ENCODE results near the gene INPP1.
"Not testable (repeated sequence)": the region's sequence is repeated elsewhere in the genome, so short reads cannot be mapped to it uniquely, and the experiment has no call there.

The INPP1 gene

GRCh38 chr2:190334479-190335224 is 8.7 kb upstream of the INPP1 start:
- no peak for DNase-seq (ENCODE audit: low read depth)
- H3K4me3 ChIP-seq (ENCODE audit: low read depth, low read length) = no peak overlapping the region
- no peak for TF ChIP-seq CTCF (conservative IDR thresholded peaks at IDR 0.05; ENCODE audit: low read depth, low read length)

DNA sequence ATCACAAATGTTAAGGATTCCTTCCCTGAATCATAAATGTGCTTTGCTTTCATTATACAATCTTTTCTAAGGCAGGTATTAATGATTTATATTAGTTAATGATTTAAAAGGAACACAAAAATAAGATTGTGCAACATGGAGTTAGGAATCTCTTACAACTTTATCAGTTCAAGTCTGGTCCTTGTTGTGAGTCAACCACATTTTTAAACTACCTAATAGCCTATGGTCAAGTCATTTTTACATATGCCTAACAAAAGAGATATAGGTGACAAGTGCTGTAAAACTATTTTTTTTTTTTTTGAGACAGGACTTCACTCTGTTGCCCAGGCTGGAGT is 8.2 kb upstream of the INPP1 start:
- DNase-seq (ENCODE audit: low read depth) = no peak
- TF ChIP-seq CTCF (conservative IDR thresholded peaks at IDR 0.05; ENCODE audit: low read depth, low read length) = no peak
- no peak overlapping the region for H3K4me3 ChIP-seq (ENCODE audit: low read depth, low read length)

DNA sequence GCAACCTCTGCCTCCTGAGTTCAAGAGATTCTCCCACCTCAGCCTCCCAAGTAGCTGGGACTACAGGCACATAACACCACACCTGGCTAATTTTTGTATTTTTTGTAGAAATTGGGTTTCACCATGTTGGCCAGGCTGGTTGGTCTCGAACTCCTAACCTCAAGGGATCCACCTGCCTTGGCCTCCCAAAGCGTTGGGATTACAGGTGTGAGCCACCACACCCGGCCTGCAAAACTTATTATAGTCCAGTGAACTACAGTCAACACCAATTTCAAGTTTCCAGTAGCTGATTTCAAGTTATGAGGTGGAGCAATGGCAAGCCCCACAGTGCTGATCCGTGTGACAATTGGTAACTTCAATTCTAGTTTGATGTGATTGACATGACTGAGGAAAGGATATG is 7.8 kb upstream of the INPP1 start:
- not testable (repeated sequence) for DNase-seq (ENCODE audit: low read depth); H3K4me3 ChIP-seq (ENCODE audit: low read depth, low read length)

DNA sequence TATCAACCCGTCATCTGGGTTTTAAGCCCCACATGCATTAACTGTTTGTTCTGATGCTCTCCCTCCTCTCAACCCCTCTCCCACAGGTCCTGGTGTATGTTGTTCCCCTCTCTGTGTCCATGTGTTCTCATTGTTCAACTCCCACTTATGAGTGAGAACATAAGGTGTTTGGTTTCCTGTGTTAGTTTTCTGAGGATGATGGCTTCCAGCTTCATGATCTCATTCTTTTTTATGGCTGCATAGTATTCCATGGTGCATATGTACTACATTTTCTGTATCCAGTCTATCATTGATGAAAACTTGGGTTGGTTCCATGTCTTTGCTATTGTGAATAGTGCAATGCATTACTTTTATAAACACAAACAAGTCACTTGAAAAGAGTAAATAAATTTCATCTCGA is 7.0 kb upstream of the INPP1 start:
- DNase-seq (ENCODE audit: low read depth) = no peak
- no peak for TF ChIP-seq CTCF (conservative IDR thresholded peaks at IDR 0.05; ENCODE audit: low read depth, low read length)
- H3K4me3 ChIP-seq (ENCODE audit: low read depth, low read length) = no peak overlapping the region

DNA sequence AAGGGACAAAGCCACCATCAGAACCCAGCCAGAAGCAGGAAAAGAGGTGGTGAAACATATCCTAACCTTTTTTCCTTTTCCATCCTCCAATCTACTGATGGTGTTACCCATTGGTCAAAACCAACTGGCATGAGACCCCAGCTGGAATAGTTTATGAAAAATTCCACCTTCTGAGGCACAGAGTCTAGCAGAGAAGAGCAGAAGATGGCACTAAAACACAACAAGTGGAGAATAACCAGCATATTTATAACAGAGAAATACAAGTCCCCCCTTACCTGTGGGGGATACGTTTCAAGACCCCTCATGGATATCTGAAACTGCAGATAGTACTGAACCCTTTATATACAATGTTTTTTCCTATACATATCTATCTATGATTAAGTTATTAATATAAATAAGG is 4.9 kb upstream of the INPP1 start:
- no peak overlapping the region for H3K4me3 ChIP-seq (ENCODE audit: low read depth, low read length)
- DNase-seq (ENCODE audit: low read depth) = no peak
- no peak for TF ChIP-seq CTCF (conservative IDR thresholded peaks at IDR 0.05; ENCODE audit: low read depth, low read length)

GRCh38 chr2:190339394-190339793 is 4.0 kb upstream of the INPP1 start:
- TF ChIP-seq CTCF (conservative IDR thresholded peaks at IDR 0.05; ENCODE audit: low read depth, low read length) = no peak
- no peak for DNase-seq (ENCODE audit: low read depth)
- no peak overlapping the region for H3K4me3 ChIP-seq (ENCODE audit: low read depth, low read length)

DNA sequence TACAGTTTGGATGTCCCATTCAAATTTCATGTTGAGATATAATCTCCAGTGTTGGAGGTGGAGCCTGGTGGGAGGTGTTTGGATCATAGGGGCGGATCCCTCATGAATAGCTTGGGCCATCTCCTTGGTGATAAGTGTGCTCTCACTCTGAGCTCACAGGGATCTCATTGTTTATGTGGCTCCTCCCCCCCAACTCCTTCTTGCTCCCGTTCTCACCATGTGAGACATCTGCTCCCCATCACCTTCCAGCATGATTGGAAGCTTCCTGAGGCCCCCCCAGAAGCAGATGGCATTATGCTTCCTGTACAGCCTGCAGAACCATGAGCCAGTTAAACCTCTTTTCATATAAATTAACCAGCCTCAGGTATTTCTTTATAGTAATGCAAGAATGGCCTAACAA is 3.0 kb upstream of the INPP1 start:
- no peak overlapping the region for H3K4me3 ChIP-seq (ENCODE audit: low read depth, low read length)
- DNase-seq (ENCODE audit: low read depth) = peak; percentile 19
- no peak for TF ChIP-seq CTCF (conservative IDR thresholded peaks at IDR 0.05; ENCODE audit: low read depth, low read length)
